MCF 10A (cell line): ENCODE measurements around the gene ZNF503. TPM values are rescaled to one million over a fixed set of nuclear protein-coding genes. Genes with fewer than 3 reads are reported as not detected.
A peak's percentile ranks its signal among the peaks of the same experiment; 100 is the strongest.

Experiments
- BruUV-seq: library from RNA; stranded (reverse); fragments of 400-500 nt; replicated peaks from 2 replicates; lab custom pipeline; 2021; lab: Mats Ljungman, UMichigan
- CTCF ChIA-PET: fragments of 300-600 bp; sonication (Branson Sonifier 250); formaldehyde crosslinking; extraction: SDS; loops from one replicate; lab custom pipeline; 2021; ENCODE audit warnings: antibody characterized with exemption, inconsistent platforms; lab: Yijun Ruan, JAX
- POLR2A ChIA-PET: fragments of 300-600, 350-650 bp; sonication (Branson Sonifier 250); formaldehyde crosslinking; extraction: SDS; loops from one replicate; lab custom pipeline; 2020; ENCODE audit warnings: antibody characterized with exemption, inconsistent platforms; lab: Yijun Ruan, JAX
- DNase-seq: peaks from one replicate; pipeline ENCODE4 v3.0.0-alpha.2; 2018; ENCODE audit not compliant: unreplicated experiment
- H3K27ac Mint-ChIP-seq: one replicate; pipeline ENCODE4 v1.8.0; 2022; ENCODE audit warnings: mild to moderate bottlenecking, low read depth, mixed read lengths; ENCODE audit not compliant: unreplicated experiment
- H3K27me3 Mint-ChIP-seq: one replicate; pipeline ENCODE4 v1.8.0; 2022; ENCODE audit warnings: mixed read lengths; ENCODE audit not compliant: insufficient read depth, unreplicated experiment
- H3K36me3 Mint-ChIP-seq: one replicate; pipeline ENCODE4 v1.8.0; 2022; ENCODE audit warnings: mild to moderate bottlenecking, moderate library complexity, mixed read lengths; ENCODE audit not compliant: insufficient read depth, unreplicated experiment
- H3K4me1 Mint-ChIP-seq: one replicate; pipeline ENCODE4 v1.8.0; 2022; ENCODE audit warnings: mixed read lengths; ENCODE audit not compliant: insufficient read depth, unreplicated experiment
- H3K4me3 Mint-ChIP-seq: one replicate; pipeline ENCODE4 v1.8.0; 2022; ENCODE audit warnings: mild to moderate bottlenecking, moderate library complexity, mixed read lengths; ENCODE audit not compliant: unreplicated experiment
- H3K9me3 Mint-ChIP-seq: one replicate; pipeline ENCODE4 v1.8.0; 2022; ENCODE audit warnings: mixed read lengths; ENCODE audit not compliant: unreplicated experiment
- CTCF ChIP-seq: fragments of 200-600 bp; IDR thresholded peaks from one replicate; pipeline ENCODE4 v1.8.0; 2022; ENCODE audit warnings: antibody characterized with exemption, mild to moderate bottlenecking; ENCODE audit not compliant: unreplicated experiment
- intact Hi-C: fragments of 100-400 bp; cut with micrococcal nuclease; formaldehyde crosslinking; loops from 2 replicates; pipeline ENCODE4 v1.14.1; 2022
- total RNA-seq: library from RNA; stranded (reverse); gene quantifications from 2 replicates; pipeline ENCODE4 v1.2.3, GENCODE V29; 2022

ZNF503 gene
- total RNA-seq, 1 experiment from 2014 or later = 7.3 TPM

DNA sequence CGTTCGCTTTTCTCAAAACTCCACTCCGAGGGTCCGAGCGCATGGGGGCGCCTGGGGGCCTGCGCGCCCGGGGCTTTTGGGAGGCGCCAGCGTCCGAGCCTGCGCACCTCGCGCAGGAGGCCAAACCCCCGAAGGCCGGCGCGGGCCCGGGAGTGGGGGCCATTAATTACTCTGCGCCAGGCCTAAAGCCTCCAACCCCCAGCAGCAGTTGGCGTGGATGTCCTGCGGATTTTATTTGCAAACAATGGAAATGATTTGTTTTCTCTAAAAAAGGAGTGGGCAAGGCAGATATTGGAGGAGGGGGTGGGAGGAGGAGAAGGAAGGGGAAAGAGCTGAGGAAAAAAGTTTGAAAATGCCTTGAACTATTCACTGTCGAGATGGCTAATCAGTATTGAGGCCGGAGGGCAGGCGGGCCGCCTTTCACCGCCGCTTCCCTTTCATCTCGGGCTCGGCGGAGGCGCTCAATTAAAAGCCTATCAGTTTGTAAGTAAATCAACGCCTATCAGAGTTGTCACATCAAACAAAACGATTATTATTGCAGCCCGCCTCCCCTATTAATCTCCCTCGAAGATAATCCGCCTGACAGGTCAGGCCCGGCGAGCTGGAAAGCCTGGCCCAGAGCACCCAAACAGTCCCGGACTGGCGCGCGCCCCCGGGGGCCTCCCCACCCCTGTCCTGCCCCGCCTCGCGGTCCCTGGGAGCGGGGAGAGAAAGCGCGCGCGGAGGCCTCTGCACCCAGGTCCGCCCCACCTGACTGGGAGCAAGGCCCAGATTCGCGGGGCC, 3.4 kb upstream of the ZNF503 start:
- H3K36me3 Mint-ChIP-seq = peaks cover 14% of the 10 kb centered on the region
- ChIA-PET CTCF (interaction anchor here (0.7 kb wide), 1 partner anchor 632 kb away, joined by 3 read pairs; no protein-coding TSS in a partner anchor), POLR2A (interaction anchor here (0.6 kb wide), 1 partner anchor 1143 kb away, joined by 3 read pairs; no protein-coding TSS in a partner anchor)
- peaks cover 5% of the 10 kb centered on the region for H3K4me1 Mint-ChIP-seq
- H3K9me3 Mint-ChIP-seq = no peaks in the 10 kb centered on the region
- no peak for TF ChIP-seq CTCF
- H3K4me3 Mint-ChIP-seq = no peak overlapping the region
- no peak for DNase-seq
- BruUV-seq = no TSS peak
- no peak overlapping the region for H3K27ac Mint-ChIP-seq
- H3K27me3 Mint-ChIP-seq = no peaks in the 10 kb centered on the region
- intact Hi-C loops = loop anchor here (5.0 to 10.0 kb wide), 4 partner anchors 130 to 1577 kb away; no protein-coding TSS in a partner anchor

DNA sequence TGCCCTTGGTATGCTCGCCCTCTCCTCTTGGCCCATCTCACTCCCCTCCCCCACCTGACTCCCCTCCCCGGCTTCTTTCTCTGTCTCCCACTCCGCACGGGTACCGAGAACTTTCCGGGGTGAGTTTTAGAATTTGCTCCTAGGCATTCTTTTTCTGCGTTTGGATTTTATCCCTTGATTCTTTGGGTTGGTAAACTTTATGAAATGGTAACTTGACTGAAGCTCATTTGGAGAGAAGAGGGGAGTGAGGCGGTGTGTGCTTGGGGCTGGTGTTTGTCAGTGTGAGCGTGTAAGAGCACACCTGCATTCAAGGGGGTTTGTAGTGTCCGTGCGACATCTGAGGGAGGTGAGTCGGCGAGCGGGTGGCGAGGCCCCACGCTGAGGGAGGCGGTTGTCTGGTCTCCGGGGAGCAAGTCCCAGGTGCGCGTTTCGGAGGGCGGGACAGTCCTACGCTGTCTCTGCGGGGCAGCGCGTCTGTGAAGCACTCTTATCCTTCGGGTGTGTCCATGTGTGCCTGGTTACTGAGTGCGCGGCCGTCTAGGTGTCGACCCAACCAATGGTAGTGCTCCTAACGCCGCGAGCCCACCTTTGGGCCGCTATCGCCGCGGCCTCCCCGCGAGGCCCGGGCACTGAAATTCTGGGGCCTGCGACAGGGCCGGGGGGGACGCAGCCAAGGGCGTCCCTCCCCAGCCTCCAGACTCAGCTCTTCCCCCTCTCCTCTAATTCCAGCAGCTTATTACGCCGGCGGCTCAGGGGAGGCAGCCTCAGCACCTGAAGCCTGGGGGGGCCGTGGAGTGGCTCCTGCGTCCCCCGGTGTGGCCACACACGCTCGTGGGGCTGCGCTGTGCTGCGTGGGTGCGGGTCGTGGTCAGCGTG, 2.6 kb upstream of the ZNF503 start:
- Mint-ChIP-seq H3K4me1 (peaks cover 5% of the 10 kb centered on the region), H3K9me3 (no peaks in the 10 kb centered on the region), H3K36me3 (peaks cover 11% of the 10 kb centered on the region), H3K4me3 (peak overlapping the region; percentile 80), H3K27me3 (no peaks in the 10 kb centered on the region), H3K27ac (no peak overlapping the region)
- ChIA-PET POLR2A (interaction anchor here (0.6 to 4.4 kb wide), 6 partner anchors 25 to 1620 kb away, joined by 3 to 54 read pairs (median 3); partner anchors contain the start of gene LRMDA), CTCF (interaction anchor here (0.6 to 1.4 kb wide), 3 partner anchors 24 to 284 kb away, joined by 3 to 5 read pairs (median 3); no protein-coding TSS in a partner anchor)
- BruUV-seq = no TSS peak
- TF ChIP-seq CTCF = no peak
- intact Hi-C loops = loop anchor here (2.0 to 10.0 kb wide), 7 partner anchors 131 to 1709 kb away; no protein-coding TSS in a partner anchor
- no peak for DNase-seq

GRCh38 chr10:75403144-75403938, 1.8 kb upstream of the ZNF503 start:
- CTCF ChIA-PET = interaction anchor here (0.6 to 1.4 kb wide), 3 partner anchors 25 to 285 kb away, joined by 3 to 5 read pairs (median 3); no protein-coding TSS in a partner anchor
- no peaks in the 10 kb centered on the region for H3K9me3 Mint-ChIP-seq
- H3K4me3 Mint-ChIP-seq = peak overlapping the region; percentile 80
- H3K4me1 Mint-ChIP-seq = peaks cover 5% of the 10 kb centered on the region
- intact Hi-C loops = loop anchor here (2.0 to 10.0 kb wide), 7 partner anchors 131 to 1709 kb away; no protein-coding TSS in a partner anchor
- no peak for TF ChIP-seq CTCF
- no TSS peak for BruUV-seq
- H3K27me3 Mint-ChIP-seq = no peaks in the 10 kb centered on the region
- POLR2A ChIA-PET = interaction anchor here (0.6 to 4.4 kb wide), 6 partner anchors 26 to 1619 kb away, joined by 3 to 54 read pairs (median 4); partner anchors contain the start of gene LRMDA
- peak; percentile 18 for DNase-seq
- peaks cover 9% of the 10 kb centered on the region for H3K36me3 Mint-ChIP-seq
- H3K27ac Mint-ChIP-seq = peak overlapping the region; percentile 49
